ENCODE results near the gene VTI1A. TPM values are rescaled to one million over a fixed set of nuclear protein-coding genes. Genes with fewer than 3 reads are reported as not detected.

VTI1A gene
- total and polyA plus RNA-seq, 2 of the 13 experiments (the other 11 are each of a cell fraction or from before 2014, with no cell fraction given): 11.7 to 32.7 TPM

DNA sequence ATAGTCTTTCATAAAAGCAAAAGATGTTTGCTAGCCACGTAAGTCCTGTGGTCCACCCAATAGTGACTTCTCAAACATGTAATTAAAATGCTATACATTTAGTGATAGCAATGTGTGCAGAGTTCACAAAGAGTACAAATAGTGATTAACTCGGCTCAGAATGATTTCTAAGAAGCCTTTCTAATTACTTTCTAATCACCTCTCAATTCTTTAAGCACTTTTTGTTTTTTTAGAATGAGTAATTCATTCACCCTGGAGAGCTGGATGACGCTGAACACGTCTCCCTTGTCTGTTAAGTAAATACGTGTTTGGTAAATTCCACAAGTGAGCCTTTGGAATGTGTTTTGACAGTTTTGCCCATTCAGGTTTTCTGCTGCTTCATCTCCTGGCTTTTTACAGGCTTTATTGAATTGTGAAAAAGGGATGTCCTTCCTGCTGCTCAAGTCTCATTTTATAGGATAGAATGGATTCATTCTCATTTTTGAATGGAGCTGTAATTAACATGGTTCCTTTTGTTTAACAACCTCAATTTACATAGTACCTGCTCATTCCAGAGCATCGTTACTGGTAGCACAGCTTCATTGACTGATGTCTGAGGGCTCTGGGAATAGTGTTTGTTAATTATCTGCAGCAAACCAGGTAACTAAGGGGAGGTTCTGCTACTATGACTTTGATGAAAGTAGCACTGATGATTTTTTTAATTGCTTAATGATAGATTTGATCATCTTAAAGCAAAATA lies 212.1 kb downstream of the VTI1A start (continued):
- TF ChIP-seq, protein P1, sequence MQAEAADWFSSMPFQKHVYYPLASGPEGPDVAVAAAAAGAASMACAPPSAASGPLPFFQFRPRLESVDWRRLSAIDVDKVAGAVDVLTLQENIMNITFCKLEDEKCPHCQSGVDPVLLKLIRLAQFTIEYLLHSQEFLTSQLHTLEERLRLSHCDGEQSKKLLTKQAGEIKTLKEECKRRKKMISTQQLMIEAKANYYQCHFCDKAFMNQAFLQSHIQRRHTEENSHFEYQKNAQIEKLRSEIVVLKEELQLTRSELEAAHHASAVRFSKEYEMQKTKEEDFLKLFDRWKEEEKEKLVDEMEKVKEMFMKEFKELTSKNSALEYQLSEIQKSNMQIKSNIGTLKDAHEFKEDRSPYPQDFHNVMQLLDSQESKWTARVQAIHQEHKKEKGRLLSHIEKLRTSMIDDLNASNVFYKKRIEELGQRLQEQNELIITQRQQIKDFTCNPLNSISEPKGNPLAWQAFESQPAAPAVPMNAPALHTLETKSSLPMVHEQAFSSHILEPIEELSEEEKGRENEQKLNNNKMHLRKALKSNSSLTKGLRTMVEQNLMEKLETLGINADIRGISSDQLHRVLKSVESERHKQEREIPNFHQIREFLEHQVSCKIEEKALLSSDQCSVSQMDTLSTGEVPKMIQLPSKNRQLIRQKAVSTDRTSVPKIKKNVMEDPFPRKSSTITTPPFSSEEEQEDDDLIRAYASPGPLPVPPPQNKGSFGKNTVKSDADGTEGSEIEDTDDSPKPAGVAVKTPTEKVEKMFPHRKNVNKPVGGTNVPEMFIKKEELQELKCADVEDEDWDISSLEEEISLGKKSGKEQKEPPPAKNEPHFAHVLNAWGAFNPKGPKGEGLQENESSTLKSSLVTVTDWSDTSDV (CRISPR knock-in tag; IDR thresholded peaks at IDR 0.05): no peak
- peak; percentile 97 for TF ChIP-seq TBX2 (CRISPR knock-in tag; IDR thresholded peaks at IDR 0.05; ENCODE audit: borderline replicate concordance)
- TF ChIP-seq MIXL1 (CRISPR knock-in tag; IDR thresholded peaks at IDR 0.05): peak; percentile 86
- no peak for TF ChIP-seq JARID2 (CRISPR knock-in tag; IDR thresholded peaks at IDR 0.05; ENCODE audit: insufficient replicate concordance)
- TF ChIP-seq MEIS2 (CRISPR knock-in tag; IDR thresholded peaks at IDR 0.05): peak; percentile 98
- peak; percentile 34; the same call in 1 of the 2 replicates for TF ChIP-seq SIX1 (CRISPR knock-in tag; IDR thresholded peaks at IDR 0.05; ENCODE audit: borderline replicate concordance)
- TF ChIP-seq CREB1 (IDR thresholded peaks at IDR 0.05): peak; percentile 75
- TF ChIP-seq CREB1 (CRISPR knock-in tag; IDR thresholded peaks at IDR 0.05): peak; percentile 64
- TF ChIP-seq BCL6 (CRISPR knock-in tag; IDR thresholded peaks at IDR 0.05): peak; percentile 81; the same call in 1 of the 2 replicates
- TF ChIP-seq, protein P2, sequence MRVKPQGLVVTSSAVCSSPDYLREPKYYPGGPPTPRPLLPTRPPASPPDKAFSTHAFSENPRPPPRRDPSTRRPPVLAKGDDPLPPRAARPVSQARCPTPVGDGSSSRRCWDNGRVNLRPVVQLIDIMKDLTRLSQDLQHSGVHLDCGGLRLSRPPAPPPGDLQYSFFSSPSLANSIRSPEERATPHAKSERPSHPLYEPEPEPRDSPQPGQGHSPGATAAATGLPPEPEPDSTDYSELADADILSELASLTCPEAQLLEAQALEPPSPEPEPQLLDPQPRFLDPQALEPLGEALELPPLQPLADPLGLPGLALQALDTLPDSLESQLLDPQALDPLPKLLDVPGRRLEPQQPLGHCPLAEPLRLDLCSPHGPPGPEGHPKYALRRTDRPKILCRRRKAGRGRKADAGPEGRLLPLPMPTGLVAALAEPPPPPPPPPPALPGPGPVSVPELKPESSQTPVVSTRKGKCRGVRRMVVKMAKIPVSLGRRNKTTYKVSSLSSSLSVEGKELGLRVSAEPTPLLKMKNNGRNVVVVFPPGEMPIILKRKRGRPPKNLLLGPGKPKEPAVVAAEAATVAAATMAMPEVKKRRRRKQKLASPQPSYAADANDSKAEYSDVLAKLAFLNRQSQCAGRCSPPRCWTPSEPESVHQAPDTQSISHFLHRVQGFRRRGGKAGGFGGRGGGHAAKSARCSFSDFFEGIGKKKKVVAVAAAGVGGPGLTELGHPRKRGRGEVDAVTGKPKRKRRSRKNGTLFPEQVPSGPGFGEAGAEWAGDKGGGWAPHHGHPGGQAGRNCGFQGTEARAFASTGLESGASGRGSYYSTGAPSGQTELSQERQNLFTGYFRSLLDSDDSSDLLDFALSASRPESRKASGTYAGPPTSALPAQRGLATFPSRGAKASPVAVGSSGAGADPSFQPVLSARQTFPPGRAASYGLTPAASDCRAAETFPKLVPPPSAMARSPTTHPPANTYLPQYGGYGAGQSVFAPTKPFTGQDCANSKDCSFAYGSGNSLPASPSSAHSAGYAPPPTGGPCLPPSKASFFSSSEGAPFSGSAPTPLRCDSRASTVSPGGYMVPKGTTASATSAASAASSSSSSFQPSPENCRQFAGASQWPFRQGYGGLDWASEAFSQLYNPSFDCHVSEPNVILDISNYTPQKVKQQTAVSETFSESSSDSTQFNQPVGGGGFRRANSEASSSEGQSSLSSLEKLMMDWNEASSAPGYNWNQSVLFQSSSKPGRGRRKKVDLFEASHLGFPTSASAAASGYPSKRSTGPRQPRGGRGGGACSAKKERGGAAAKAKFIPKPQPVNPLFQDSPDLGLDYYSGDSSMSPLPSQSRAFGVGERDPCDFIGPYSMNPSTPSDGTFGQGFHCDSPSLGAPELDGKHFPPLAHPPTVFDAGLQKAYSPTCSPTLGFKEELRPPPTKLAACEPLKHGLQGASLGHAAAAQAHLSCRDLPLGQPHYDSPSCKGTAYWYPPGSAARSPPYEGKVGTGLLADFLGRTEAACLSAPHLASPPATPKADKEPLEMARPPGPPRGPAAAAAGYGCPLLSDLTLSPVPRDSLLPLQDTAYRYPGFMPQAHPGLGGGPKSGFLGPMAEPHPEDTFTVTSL (CRISPR knock-in tag; IDR thresholded peaks at IDR 0.05; ENCODE audit: borderline replicate concordance): peak; percentile 89; the same call in 1 of the 2 replicates
- TF ChIP-seq, protein P3, sequence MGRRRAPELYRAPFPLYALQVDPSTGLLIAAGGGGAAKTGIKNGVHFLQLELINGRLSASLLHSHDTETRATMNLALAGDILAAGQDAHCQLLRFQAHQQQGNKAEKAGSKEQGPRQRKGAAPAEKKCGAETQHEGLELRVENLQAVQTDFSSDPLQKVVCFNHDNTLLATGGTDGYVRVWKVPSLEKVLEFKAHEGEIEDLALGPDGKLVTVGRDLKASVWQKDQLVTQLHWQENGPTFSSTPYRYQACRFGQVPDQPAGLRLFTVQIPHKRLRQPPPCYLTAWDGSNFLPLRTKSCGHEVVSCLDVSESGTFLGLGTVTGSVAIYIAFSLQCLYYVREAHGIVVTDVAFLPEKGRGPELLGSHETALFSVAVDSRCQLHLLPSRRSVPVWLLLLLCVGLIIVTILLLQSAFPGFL (CRISPR knock-in tag; IDR thresholded peaks at IDR 0.05): no peak
- TF ChIP-seq, protein P4, sequence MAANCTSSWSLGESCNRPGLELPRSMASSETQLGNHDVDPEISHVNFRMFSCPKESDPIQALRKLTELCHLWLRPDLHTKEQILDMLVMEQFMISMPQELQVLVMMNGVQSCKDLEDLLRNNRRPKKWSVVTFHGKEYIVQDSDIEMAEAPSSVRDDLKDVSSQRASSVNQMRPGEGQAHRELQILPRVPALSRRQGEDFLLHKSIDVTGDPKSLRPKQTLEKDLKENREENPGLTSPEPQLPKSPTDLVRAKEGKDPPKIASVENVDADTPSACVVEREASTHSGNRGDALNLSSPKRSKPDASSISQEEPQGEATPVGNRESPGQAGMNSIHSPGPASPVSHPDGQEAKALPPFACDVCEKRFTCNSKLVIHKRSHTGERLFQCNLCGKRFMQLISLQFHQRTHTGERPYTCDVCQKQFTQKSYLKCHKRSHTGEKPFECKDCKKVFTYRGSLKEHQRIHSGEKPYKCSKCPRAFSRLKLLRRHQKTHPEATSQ (CRISPR knock-in tag; IDR thresholded peaks at IDR 0.05; ENCODE audit: borderline replicate concordance): no peak
- no peak for TF ChIP-seq ZNF772 (CRISPR knock-in tag; IDR thresholded peaks at IDR 0.05)
- TF ChIP-seq MEIS1 (CRISPR knock-in tag; IDR thresholded peaks at IDR 0.05; ENCODE audit: borderline replicate concordance): peak; percentile 78; the same call in 1 of the 2 replicates
- TF ChIP-seq, protein P5, sequence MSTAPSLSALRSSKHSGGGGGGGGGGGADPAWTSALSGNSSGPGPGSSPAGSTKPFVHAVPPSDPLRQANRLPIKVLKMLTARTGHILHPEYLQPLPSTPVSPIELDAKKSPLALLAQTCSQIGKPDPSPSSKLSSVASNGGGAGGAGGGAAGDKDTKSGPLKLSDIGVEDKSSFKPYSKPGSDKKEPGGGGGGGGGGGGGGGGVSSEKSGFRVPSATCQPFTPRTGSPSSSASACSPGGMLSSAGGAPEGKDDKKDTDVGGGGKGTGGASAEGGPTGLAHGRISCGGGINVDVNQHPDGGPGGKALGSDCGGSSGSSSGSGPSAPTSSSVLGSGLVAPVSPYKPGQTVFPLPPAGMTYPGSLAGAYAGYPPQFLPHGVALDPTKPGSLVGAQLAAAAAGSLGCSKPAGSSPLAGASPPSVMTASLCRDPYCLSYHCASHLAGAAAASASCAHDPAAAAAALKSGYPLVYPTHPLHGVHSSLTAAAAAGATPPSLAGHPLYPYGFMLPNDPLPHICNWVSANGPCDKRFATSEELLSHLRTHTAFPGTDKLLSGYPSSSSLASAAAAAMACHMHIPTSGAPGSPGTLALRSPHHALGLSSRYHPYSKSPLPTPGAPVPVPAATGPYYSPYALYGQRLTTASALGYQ (CRISPR knock-in tag; IDR thresholded peaks at IDR 0.05): peak; percentile 51; the same call in 1 of the 2 replicates
- TF ChIP-seq ELF3 (CRISPR knock-in tag; IDR thresholded peaks at IDR 0.05): peak; percentile 80

Measured in HepG2 (cell line).